Measurements from ENCODE around the gene SDF2L1. TPM values are rescaled to one million over a fixed set of nuclear protein-coding genes. Genes with fewer than 3 reads are reported as not detected.
"Not testable (repeated sequence)": the region's sequence is repeated elsewhere in the genome, so short reads cannot be mapped to it uniquely, and the experiment has no call there.

SDF2L1 gene
- polyA plus RNA-seq, 1 donor, result 7.2 TPM

- no peak for DNase-seq
These were observed 46.2 kb downstream of the SDF2L1 start for GRCh38 chr22:21688341-21688705.

DNA sequence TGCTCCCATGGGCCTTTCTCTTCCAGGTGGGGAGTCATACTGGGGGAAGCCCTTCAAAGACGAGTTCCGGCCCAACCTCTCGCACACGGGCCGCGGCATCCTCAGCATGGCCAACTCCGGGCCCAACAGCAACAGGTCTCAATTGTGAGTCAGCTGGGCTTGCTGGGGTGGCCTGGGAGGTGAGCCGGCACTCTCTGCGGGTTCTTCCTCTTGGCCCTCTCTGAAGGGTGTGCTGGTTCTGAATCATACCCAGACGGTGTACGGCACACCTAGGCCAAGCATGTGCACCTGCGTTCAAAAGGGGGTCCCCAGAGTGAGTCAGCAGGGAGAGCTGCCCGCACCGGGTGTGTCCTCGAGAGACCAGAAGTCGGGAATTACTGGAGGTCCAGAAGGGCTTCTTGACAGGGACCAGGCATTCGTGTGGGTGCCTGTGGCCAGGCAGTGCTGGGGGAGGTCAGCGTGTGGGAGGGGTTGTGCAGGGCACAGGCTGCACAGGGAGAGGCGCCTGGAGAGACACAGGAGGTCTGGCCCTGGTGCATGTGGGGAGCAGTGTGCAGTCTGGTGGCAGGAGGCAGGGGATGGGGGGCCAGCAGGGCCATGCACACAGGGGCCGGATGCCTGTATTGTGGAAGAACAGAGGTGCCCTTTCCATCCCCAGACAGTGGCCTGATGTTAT lies 46.7 kb downstream of the SDF2L1 start:
- DNase-seq, result no peak

DNA sequence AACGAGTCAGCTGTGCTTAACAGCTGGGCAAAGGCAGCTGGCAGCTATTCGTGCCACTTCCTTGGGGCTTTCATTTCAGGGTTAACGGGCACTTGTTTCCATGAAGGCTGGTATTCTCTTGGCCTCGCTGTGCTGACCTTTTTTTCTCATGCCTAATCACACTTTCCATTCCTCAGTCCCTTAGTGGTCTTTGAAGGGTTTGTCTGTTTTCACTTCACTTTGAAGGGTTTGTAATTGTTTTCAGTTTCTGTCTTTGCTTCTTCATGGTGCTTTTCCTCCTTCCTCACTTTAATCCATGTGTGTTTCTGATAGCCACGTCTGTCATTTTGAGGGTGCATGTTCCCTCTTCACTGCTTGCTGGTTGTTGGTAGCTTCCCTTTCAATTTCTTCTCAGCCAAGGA lies 48.3 kb downstream of the SDF2L1 start:
- no peak for DNase-seq

DNA sequence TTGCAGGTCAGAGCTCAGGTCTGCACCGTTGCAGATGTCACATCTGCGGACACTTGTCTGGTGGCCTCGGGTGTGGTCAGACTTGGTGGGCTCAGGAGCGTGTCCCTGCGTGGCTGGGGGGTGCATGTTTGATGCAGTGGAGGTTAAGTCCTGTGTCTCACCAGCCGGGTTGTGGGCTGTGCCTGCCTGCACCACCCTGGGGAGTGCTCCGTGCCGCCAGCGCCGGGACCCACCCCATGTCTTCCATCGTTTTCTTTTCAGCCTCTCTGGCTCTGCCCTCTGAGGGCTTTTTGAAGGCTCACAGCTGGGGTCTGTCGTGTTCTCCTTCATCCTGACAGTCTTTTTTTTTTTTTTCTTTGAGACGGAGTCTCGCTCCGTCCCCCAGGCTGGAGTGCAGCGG lies 49.7 kb downstream of the SDF2L1 start:
- no peak for DNase-seq

DNA sequence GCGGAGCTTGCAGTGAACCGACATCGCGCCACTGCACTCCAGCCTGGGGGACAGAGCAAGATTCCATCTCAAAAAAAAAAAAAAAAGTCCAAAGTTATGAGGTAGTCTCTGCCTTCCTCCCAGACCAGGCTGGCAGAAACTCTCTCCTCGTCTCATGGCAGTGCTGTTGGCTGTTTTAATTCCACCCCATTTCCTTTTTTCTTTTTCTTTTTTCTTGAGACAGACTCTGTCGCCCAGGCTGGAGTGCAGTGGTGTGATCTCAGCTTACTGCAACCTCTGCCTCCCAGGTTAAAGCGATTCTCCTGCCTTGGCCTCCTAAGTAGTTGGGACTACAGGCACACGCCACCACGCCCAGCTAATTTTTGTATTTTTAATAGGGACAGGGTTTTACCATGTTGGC lies 50.8 kb downstream of the SDF2L1 start:
- DNase-seq, result not testable (repeated sequence)

DNA sequence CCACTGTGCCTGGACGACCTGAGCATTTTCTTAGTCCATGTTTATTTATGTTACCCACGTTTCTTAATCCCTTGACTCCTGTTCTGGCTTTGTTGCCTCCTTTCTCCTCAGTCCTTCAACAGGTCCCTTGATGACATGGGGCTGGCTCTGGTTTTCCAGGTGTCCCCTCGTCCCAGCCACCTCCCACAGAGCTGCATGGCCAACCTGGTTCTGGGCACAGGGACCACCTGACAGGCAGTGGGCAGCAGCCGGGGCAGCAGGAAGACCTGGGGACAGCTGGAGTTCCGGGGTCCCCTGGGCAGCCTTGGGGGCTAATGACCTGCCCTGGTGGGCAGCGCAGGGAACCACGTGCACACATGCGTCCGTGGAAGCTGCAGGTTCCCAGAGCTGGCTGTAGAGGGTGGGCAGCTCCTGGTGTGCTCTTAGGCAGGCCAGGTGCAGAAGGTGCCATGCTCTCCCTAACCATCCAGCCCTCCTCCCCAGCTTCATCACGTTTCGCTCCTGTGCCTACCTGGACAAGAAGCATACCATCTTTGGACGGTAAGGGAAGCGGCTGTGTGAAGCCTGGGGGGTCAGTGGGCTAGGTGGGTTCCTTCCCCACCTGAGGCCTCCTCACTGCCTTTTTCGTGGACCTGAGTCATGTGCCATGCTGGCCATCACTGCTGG lies 51.4 kb downstream of the SDF2L1 start:
- no peak for DNase-seq

Other genes starting within 250 kb of the SDF2L1 start
- 5.6 TPM for gene HIC2, start 224.9 kb upstream of the SDF2L1 start, polyA plus RNA-seq (ENCODE audit: insufficient read length)
- 0.59 TPM for gene TMEM191C, start 174.9 kb upstream of the SDF2L1 start, polyA plus RNA-seq (ENCODE audit: insufficient read length)
- 0.41 TPM for gene RIMBP3C, start 90.8 kb upstream of the SDF2L1 start, polyA plus RNA-seq (ENCODE audit: insufficient read length)
- gene UBE2L3, start 74.6 kb upstream of the SDF2L1 start, polyA plus RNA-seq (ENCODE audit: insufficient read length), result 40.5 TPM
- gene YDJC, start 12.3 kb upstream of the SDF2L1 start, polyA plus RNA-seq (ENCODE audit: insufficient read length), result 4.1 TPM
- 0.45 TPM for gene CCDC116, start 9.5 kb upstream of the SDF2L1 start, polyA plus RNA-seq (ENCODE audit: insufficient read length)
- gene PPIL2, start 23.7 kb downstream of the SDF2L1 start, polyA plus RNA-seq (ENCODE audit: insufficient read length), result 34.4 TPM
- 26.8 TPM for gene YPEL1, start 93.5 kb downstream of the SDF2L1 start, polyA plus RNA-seq (ENCODE audit: insufficient read length)
- gene MAPK1, start 225.3 kb downstream of the SDF2L1 start, polyA plus RNA-seq (ENCODE audit: insufficient read length), result 126 TPM

All from hindlimb muscle (tissue), 1 donor.